Fibroblast of lung (primary cell): ENCODE measurements around the gene TXNDC8. TPM values are rescaled to one million over a fixed set of nuclear protein-coding genes. Genes with fewer than 3 reads are reported as not detected.

ENCODE experiments used
- DNase-seq, 2 donors: peaks; one replicate each; pipeline versions ENCODE4 v3.0.0 to v3.0.0-alpha.2; 2010; ENCODE audit warnings: low read depth in 2 of 2
- H2AFZ ChIP-seq: 2 replicates; pipeline ENCODE4 v1.5.1; 2012; ENCODE audit warnings: low read length, control low read depth, inconsistent platforms
- H3K27ac ChIP-seq: 2 replicates; pipeline ENCODE4 v1.5.1; 2011; ENCODE audit warnings: low read length, control low read depth; ENCODE audit not compliant: insufficient read depth
- H3K27me3 ChIP-seq: 2 replicates; pipeline ENCODE4 v1.5.1; 2011; ENCODE audit warnings: mild to moderate bottlenecking, low read length; ENCODE audit not compliant: control insufficient read depth, insufficient read depth
- H3K36me3 ChIP-seq: 2 replicates; pipeline ENCODE4 v1.5.1; 2011; ENCODE audit warnings: low read length; ENCODE audit not compliant: control insufficient read depth, insufficient read depth
- H3K4me1 ChIP-seq: 2 replicates; pipeline ENCODE4 v1.5.1; 2011; ENCODE audit warnings: low read length; ENCODE audit not compliant: control insufficient read depth, insufficient read depth; ENCODE audit errors: extremely low read depth
- H3K4me2 ChIP-seq: 2 replicates; pipeline ENCODE4 v1.5.1; 2011; ENCODE audit warnings: low read length, control low read depth; ENCODE audit not compliant: insufficient read depth; ENCODE audit errors: extremely low read depth
- H3K4me3 ChIP-seq, 4 experiments: fragments of 200-600 bp in 1 of 4; sonication (generic) in 1 of 4; replicated peaks in 1 of 4; 2 replicates each; pipeline ENCODE4 v1.5.1; 2011 to 2016; ENCODE audit warnings: low read length in 4 of 4, low read depth in 3 of 4, mild to moderate bottlenecking in 3 of 4, control low read depth in 2 of 4, inconsistent platforms in 1 of 4, mixed read lengths in 1 of 4; ENCODE audit not compliant: insufficient read depth in 1 of 4; ENCODE audit errors: control extremely low read depth in 1 of 4
- H3K79me2 ChIP-seq: 2 replicates; pipeline ENCODE4 v1.5.1; 2012; ENCODE audit warnings: mild to moderate bottlenecking, low read length, inconsistent platforms; ENCODE audit not compliant: control insufficient read depth, insufficient read depth
- H3K9ac ChIP-seq: 2 replicates; pipeline ENCODE4 v1.5.1; 2011; ENCODE audit warnings: mild to moderate bottlenecking, low read length, control low read depth; ENCODE audit not compliant: insufficient read depth
- H3K9me3 ChIP-seq: 2 replicates; pipeline ENCODE4 v1.5.1; 2012; ENCODE audit warnings: low read depth, low read length; ENCODE audit not compliant: control insufficient read depth, insufficient read depth
- H4K20me1 ChIP-seq: 2 replicates; pipeline ENCODE4 v1.5.1; 2011; ENCODE audit warnings: low read length; ENCODE audit not compliant: control insufficient read depth, insufficient read depth; ENCODE audit errors: extremely low read depth
- EZH2 ChIP-seq: IDR thresholded peaks from 2 replicates; pipeline ENCODE4 v1.5.1; 2012; ENCODE audit warnings: low read length, control low read depth, mild to moderate bottlenecking; ENCODE audit errors: missing control alignments
- polyA plus RNA-seq, 2 donors: library from polyadenylated mRNA; depleted of rRNA in 1 of 2; stranded (reverse) in 1 of 2; unstranded in 1 of 2; fragments of >200 nt; gene quantifications; 2 replicates each; pipeline ENCODE4 v1.2.1, GENCODE V29; 2011 to 2012; ENCODE audit warnings: missing spikeins in 1 of 2
- total RNA-seq: library from RNA; depleted of rRNA; stranded (reverse); fragments of >200 nt; gene quantifications from 2 replicates; pipeline ENCODE4 v1.2.1, GENCODE V29; 2014
- TF ChIP-seq, protein P1 (sequence below), 2 donors: IDR thresholded peaks in 1 of 2; conservative IDR thresholded peaks in 1 of 2; 1 replicate in 1 of 2; 2 replicates in 1 of 2; pipeline ENCODE4 v1.5.1; 2011 to 2012; ENCODE audit warnings: low read length in 2 of 2, control low read depth in 1 of 2, inconsistent platforms in 1 of 2, low read depth in 1 of 2, mild to moderate bottlenecking in 1 of 2

The TXNDC8 gene
- total and polyA plus RNA-seq, 2 donors (not counting 1 experiment from before 2014, with no cell fraction given): not detected

DNA sequence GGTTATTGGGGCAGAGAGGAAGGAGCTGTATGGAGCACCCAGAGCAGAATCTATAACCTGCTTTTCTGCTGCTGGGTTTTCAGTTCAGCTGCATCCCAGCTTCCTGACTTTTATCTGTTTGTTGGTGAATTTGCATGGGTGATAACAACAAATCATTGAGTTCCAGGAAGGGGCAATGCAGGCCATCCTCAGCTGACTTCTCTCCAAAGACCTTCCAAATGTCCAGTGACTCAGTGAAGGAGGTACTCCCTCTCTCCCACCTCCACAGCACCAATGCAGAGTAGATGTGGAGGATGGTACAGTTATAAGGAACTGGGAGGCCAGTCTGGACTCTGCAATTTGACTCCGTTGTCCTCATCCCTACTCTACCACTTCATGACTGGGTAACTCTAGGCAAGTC, 79.7 kb downstream of the TXNDC8 start:
- Histone ChIP-seq H3K36me3 (no peaks in the 10 kb centered on the region), H3K9ac (no peak overlapping the region), H3K4me2 (peak overlapping the region; percentile 1), H2AFZ (no peak overlapping the region), H3K4me1 (peaks cover 8% of the 10 kb centered on the region), H4K20me1 (peaks cover 8% of the 10 kb centered on the region), H3K27ac (no peak overlapping the region), H3K79me2 (peaks cover 34% of the 10 kb centered on the region), H3K9me3 (no peaks in the 10 kb centered on the region), H3K27me3 (no peaks in the 10 kb centered on the region), H3K4me3 (peak overlapping the region in 1 of 4 experiments; percentile 85)
- no peak for DNase-seq
- TF ChIP-seq, protein P1, sequence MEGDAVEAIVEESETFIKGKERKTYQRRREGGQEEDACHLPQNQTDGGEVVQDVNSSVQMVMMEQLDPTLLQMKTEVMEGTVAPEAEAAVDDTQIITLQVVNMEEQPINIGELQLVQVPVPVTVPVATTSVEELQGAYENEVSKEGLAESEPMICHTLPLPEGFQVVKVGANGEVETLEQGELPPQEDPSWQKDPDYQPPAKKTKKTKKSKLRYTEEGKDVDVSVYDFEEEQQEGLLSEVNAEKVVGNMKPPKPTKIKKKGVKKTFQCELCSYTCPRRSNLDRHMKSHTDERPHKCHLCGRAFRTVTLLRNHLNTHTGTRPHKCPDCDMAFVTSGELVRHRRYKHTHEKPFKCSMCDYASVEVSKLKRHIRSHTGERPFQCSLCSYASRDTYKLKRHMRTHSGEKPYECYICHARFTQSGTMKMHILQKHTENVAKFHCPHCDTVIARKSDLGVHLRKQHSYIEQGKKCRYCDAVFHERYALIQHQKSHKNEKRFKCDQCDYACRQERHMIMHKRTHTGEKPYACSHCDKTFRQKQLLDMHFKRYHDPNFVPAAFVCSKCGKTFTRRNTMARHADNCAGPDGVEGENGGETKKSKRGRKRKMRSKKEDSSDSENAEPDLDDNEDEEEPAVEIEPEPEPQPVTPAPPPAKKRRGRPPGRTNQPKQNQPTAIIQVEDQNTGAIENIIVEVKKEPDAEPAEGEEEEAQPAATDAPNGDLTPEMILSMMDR (conservative IDR thresholded peaks at IDR 0.05 in 1 of 2, IDR thresholded peaks at IDR 0.05 in 1 of 2; ENCODE audit: low read depth in 1 of 2, low read length in 2 of 2): no peak
- TF ChIP-seq EZH2: no peak

DNA sequence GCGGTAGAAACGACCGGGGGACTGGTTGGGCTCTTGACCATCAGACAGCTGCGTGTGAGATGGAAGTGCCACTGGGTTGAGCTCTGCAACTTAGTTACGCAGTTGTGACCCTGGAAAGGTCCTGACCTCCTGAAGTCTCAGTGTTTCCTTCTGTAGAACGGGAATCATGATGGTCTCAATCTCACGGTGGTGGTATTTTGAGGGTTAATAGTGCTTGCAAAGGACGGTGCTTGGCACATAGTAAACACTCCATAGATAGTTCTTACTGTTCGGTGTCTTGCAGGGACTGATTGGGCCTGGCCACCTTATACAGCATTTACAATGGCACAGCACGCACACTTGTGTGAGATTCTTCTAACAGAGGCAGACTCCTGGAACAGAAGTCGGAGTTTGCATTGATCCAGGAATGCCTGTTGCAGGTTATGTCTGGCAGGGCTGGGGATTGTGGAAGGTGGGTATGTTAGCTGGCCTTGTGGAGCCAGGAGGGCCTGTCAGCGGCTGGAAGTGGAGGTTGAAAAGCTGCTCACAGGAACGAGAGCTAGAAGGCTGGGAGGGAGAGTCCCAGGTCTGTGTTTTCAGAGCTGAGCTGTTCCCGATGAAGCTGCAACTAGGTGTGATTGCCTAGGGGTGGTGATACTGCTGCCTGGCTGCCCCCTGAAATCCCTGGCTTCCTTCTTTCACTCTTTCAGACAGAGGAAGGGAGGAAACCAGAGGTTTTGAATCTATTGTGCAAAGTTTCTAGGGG, 80.4 kb downstream of the TXNDC8 start:
- Histone ChIP-seq H3K4me3 (peak overlapping the region; percentile 55 to 85 (median 70)), H3K79me2 (peaks cover 40% of the 10 kb centered on the region), H3K9me3 (no peaks in the 10 kb centered on the region), H2AFZ (peak overlapping the region; percentile 87), H4K20me1 (peaks cover 8% of the 10 kb centered on the region), H3K9ac (peak overlapping the region; percentile 91), H3K27me3 (no peaks in the 10 kb centered on the region), H3K4me2 (peak overlapping the region; percentile 99), H3K4me1 (peaks cover 8% of the 10 kb centered on the region), H3K27ac (peak overlapping the region; percentile 98), H3K36me3 (no peaks in the 10 kb centered on the region)
- TF ChIP-seq, protein P1 (conservative IDR thresholded peaks at IDR 0.05 in 1 of 2, IDR thresholded peaks at IDR 0.05 in 1 of 2; ENCODE audit: low read depth in 1 of 2, low read length in 2 of 2): no peak
- no peak for TF ChIP-seq EZH2
- peak in 1 of 2 donors; percentile 26 for DNase-seq

GRCh38 chr9:110256380-110257096, 81.1 kb downstream of the TXNDC8 start, which contains the start of gene TXN:
Gene TXN (minus strand): TSS chr9:110256507. CDS start chr9:110256435, 72 bp downstream.
- H3K27ac ChIP-seq: peak within 1 kb of the TSS; percentile 98
- H3K4me2 ChIP-seq: peak within 1 kb of the TSS; percentile 99
- peak within 1 kb of the TSS; percentile 91 for H3K9ac ChIP-seq
- H3K27me3 ChIP-seq: no peaks in the 10 kb centered on the region
- peak within 1 kb of the TSS; percentile 71 to 88 (median 84) for H3K4me3 ChIP-seq
- no peaks in the 10 kb centered on the region for H3K9me3 ChIP-seq
- peaks cover 8% of the 10 kb centered on the region for H4K20me1 ChIP-seq
- H2AFZ ChIP-seq: peak within 1 kb of the TSS; percentile 87
- TF ChIP-seq EZH2: no peak
- TF ChIP-seq, protein P1 (conservative IDR thresholded peaks at IDR 0.05 in 1 of 2, IDR thresholded peaks at IDR 0.05 in 1 of 2; ENCODE audit: low read depth in 1 of 2, low read length in 2 of 2): no peak
- peak; percentile 86 to 88 for DNase-seq
- peaks cover 48% of the 10 kb centered on the region for H3K79me2 ChIP-seq
- H3K4me1 ChIP-seq: peaks cover 8% of the 10 kb centered on the region
- no peaks in the 10 kb centered on the region for H3K36me3 ChIP-seq
